Astrocyte (in vitro differentiated cells and primary cell): ENCODE measurements around the gene COL19A1.

Experiments used
- CTCF ChIP-seq: IDR thresholded peaks from 2 replicates; pipeline ENCODE4 v1.5.1; 2011; ENCODE audit warnings: low read depth, mild to moderate bottlenecking, inconsistent platforms, low read length, moderate library complexity; ENCODE audit not compliant: insufficient read depth
- EZH2 ChIP-seq: IDR thresholded peaks from 2 replicates; pipeline ENCODE4 v1.6.1; 2012; ENCODE audit warnings: mild to moderate bottlenecking, low read length, inconsistent platforms; ENCODE audit not compliant: insufficient read depth

GRCh38 chr6:69871107-69871506 is 4.8 kb downstream of the COL19A1 start:
- TF ChIP-seq CTCF = no peak
- no peak for TF ChIP-seq EZH2
